Fibroblast of the conjunctiva (primary cell): ENCODE results near the gene PDZD2.
"Not testable (repeated sequence)": the region's sequence is repeated elsewhere in the genome, so short reads cannot be mapped to it uniquely, and the experiment has no call there.

Experiments used
- DNase-seq: peaks from one replicate; pipeline ENCODE4 v3.0.0-alpha.2; 2010; ENCODE audit warnings: low read depth

PDZD2 gene

DNA sequence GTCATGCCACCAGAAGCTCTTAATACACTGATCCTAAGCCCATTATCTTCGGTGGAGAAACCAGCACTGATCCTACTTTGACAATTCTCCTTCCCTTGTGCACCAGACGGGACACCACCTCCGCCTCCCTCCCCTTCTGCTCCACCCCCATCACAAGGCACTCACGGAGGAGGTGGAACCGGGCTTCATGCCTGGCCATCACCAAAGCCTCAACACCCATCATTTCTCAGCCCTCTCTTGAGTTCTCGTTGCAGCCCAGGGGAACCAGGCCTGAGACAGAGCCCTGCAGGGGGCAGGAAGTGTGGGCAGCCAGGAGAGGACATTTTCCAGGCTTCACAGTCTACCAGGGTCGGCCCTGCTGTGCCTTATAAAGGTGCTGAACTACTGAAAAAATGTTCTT, 374.7 kb downstream of the PDZD2 start:
- no peak for DNase-seq

DNA sequence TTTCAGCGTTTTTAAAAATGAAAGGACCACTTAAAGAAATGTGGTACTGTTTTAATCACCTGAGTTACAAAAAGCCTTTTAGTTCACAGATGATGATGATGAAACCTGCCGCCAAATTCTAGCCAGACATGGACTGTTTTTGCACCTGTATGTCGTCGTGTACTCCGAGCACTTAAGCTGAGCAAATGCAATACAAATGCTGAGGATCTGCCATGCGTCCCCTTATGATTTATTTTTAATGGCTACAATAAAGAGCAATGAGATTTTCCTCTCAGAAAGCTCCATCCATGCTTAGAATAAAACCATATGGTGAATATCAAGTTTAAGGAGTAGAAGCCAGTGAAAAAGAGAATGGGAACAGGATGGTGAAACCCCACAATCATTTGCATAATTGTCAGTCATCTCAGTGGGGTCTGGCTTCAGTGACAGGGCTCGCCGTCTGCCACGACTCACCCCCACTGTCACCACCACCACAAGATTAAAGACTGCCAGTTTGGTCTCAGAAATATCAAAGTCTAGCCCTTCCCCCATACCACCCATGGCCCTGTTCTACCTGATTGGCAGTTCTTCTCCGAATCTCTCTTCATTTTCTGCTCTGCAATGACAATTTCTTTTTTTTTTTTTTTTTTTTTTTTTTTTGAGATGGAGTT, 375.3 kb downstream of the PDZD2 start:
- DNase-seq = no peak

DNA sequence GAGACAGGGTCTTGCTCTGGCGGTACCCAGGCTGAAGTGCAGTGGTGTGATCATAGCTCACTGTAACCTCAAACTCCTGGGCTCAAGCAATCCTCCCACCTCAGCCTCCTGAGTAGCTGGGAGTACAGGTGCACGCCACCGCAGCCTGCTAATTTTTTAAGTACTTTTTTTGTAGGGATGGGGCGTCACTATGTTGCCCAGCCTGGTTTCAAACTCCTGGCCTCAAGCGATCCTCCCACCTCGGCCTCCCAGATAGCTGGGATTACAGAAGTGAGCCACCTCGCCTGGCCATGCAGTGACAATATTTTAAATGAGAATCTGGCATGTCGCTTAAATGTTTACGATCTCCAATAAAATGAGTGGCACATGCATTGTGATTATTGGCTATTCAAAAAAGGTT, 376.3 kb downstream of the PDZD2 start:
- DNase-seq = not testable (repeated sequence)

DNA sequence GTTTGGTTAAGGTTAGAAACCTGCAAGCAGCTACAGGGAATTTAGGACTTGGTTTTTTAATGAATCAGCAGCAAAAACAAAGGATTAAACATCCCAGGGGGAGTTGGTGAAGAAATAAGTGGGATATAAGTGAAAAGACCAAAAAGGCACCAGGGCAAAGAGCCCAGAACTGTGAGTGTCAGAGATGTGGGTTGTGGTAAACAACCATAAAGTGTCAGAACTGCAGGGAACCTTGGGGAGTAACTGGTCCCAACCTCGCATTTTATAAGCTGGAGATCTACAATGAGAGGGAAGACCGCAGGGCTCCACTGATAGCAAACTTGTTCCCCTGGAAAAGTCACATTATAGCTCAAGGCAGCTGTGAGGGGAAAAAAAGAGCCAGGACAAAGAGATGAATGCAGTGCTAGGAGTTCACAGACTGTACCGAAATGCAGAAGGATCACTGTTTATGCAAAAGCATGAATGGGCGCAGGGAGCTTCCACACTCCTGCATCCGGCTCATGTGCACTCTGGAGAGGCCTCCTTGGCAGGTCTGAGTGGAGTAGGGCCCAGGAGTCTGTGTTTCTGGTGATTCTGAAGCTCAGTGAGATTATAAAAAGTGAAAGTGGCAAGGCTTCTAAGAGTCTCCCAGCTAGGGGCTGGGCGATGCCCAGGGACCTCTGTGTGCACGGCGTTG, 378.9 kb downstream of the PDZD2 start:
- no peak for DNase-seq

DNA sequence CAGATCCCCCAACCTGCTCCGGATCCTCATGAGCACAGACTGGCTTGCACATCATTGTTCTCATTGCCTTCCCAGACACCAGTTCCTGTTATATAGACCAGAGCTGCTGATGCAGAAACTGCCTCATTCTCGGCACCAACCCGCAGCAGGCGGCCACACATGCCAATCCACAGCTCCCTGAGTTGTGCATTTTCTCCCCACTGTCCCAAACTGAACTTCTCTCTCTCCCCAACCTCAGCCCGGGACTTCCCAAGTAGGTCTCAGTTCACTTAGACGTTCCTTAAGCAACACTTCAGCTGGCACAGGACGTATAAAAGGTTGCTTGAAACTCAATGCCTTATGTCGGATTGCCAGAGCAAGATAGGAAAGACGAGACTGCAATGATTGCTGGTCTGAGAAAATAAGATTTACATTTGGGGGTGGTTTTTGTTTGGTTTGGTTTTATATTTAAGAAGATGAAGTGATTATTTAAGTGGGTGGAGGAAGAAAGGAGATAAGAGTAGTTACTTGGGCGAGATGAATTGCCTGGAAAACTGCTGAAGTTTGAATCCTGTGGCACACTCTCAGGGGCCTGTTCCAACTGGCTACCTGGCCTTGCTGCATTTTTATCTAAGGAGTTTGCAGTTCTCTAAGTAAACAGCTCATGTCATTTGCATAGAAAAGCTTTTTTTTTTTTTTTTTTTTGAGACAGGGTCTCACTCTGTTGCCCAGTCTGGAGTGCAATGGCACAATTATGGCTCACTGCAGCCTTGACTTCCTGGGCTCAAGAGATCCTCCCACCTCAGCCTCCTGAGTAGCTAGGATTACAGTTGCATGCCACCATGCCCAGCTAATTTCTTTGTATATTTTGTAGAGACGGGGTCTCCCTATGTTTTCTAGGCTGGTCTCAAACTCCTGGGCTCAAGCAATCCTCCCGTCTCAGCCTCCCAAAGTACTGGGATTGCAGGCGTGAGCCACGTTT, 379.8 kb downstream of the PDZD2 start:
- no peak for DNase-seq

DNA sequence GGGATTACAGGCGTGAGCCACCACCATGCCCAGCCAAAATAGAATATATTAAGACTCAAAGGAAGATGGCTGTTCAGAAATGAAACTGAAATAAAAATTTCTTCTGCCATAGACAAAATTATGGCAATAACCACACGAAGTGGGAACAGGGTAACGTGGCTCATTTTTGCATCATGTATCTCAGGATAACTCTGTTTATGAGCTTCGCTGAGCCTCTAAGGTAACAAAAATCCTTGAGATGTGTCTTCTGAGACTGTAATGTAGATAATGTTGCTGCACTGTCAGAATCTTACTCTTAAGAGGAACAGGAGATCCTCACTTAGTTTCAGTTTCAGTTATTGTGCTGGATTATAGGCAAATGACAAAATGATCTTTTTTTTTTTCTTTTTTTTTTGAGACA, 381.3 kb downstream of the PDZD2 start:
- DNase-seq = no peak

DNA sequence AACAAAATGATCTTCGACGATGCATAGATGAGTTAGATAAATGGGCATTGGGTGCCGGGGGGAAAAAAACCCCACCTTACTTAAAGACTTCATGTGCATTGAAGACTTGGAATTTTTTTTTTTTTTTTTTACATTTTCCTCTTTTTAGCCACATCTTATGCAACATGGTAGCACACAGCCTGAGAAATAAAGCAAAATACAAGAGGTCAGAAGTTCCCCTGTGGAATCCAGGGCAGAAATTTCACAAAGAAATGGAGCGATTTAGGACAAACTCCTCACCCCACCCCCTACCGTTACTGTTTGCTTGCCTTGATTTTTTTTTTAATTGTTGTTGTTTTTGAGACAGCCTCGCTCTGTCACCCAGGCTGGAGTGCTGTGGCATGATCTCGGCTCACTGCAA, 382.0 kb downstream of the PDZD2 start:
- no peak for DNase-seq

DNA sequence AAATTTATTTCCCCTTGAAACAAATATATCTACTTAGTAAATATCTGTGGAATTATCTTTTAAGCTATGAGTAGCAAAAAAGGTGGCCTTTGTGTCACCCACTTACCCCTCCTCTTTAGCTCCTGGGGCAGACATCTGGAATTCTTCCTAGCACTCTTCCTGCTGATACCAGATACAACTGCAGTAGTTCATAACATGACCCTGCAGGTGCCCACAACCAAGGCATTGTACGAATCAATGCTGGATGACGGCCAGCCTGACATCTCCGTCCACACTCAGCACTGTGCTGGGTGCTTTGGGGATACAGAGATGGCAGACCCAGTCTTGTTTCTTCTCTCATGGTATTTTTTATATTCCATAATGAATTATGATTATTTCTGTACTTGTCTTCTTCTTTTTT, 382.8 kb downstream of the PDZD2 start:
- no peak for DNase-seq

DNA sequence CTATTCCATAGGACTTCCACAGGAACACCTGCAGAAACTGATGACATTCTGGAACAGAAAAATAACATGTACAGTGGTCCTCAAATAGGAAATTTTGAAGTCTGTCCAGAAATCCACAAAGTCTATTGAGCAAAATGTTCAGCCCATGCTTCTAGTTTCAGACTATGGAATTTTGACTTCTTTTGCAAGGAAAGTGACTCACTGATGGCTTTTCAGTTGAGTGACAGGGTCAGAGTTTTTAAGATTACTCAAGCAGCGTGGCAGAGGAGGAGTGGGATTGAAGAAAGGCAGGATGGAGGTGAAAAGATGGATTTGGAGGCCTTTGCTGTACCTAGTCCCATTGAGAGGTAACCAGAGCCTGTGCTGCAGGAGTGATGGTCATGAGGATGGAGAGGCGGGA, 383.7 kb downstream of the PDZD2 start:
- DNase-seq = no peak

DNA sequence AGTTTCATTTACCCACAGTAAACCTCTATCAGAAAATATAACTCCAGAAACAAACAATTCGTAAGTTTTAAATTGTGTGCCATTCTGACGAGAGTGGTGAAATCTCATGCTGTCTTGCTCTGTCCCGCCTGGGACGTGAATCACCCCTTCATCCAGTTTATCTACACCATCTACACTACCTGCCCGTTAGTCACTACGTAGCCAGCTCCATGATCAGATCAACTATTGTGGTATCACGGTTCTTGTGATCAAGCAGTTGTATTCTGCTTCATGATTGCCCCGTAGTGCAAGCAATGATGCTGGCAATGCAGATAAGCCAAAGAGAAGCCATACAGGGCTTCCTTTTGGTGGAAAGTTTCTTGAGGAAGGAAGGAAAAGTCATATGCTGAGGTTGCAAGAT, 384.9 kb downstream of the PDZD2 start:
- no peak for DNase-seq

DNA sequence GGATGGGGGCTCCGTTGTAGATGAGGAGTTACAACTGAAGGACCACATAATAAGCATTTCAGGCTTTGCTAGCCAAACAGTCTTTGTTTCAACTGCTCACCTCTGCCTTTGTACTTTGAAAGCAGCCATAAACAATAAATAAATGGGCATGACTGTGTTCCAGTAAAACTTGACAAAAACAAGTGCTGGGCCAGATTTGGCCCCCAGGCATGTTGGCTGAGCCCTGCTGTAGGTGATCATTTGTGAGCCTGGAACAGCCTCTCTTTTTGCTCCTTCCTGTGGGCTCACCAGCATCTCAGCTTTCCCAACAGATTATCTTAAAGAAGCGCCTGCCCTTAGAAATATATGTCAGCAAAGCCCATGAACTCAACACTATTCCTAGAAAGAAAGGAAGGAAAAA, 385.8 kb downstream of the PDZD2 start:
- DNase-seq = no peak

DNA sequence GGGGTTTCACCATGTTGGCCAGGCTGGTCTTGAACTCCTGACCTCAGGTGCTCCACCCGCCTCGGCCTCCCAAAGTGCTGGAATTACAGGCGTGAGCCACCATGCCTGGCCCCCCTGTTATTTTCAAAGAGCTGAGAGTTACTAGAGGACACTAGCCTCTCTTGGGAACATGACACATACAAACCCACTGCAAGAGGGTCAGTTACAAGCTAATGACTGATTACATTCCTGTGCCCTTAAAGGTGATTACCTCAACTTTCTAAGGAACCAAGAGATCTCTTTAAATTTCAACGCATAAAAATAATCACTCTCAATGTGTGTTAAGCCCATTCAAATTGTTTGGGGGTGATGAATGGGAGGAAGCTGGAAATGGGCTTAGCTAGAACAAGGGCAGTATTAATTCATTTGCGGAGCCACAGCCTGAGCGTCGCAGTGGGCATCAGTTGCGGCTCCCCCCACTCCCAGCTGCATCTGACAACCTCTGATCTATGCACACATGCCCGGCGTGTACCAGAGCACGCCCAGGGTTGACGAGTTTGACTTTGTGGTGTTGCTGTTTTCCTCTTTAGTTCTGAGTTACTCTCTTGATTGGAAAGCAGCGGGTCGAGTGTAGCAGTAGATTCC, 388.3 kb downstream of the PDZD2 start:
- DNase-seq = no peak

DNA sequence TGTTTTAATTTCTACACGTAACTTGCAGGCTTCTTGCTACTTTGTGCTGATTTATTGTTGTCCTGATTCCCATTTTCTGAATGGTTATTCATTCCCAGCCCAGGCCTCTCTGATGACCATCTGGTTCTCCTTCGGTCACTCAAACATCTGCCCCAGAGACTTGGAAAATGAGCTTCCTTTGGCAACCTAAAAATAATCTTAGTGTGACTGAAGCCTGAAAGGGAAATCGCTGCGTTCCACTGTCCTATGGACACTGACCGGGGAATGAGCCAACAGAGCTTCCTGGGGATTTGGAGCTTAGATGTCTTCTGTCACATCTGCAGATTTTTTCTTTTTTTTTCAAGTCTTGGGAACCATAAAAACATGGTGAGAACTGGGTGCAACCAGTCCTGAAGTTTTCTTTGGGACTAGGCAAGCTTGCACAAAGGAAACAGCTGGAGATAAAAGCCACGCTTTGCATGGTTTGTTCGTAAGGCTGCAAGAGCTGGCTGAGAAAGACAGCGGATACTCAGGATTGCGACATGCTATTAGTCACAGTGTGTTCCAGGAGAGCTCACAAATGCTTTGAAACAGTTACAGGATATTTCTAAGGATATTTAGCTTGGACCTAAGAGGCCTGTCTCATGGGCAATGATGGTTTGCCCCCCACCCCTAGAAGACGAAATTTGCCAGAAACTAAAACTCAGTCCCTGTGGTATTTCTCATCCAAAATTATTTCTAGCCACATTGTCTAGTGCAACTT, 389.0 kb downstream of the PDZD2 start:
- DNase-seq = peak; percentile 99

DNA sequence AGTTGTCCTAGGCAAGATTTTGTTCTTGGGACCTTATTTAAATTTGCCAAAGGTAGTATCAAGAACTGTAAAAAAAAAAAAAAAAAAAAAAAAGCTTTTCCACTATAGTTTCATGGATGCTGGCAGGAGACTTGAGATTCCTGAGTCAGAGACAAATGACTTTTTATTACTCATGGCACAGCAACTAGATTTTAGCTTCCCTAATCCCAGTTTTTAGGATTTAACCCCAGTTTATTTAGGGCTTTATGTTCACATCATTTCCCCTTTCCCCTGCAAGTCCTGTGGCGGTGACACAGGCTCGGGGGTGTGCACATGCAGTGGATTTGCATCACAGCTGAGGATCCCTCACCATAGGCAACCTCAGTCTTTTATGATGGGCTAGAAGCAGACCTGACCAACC, 390.3 kb downstream of the PDZD2 start:
- no peak for DNase-seq

DNA sequence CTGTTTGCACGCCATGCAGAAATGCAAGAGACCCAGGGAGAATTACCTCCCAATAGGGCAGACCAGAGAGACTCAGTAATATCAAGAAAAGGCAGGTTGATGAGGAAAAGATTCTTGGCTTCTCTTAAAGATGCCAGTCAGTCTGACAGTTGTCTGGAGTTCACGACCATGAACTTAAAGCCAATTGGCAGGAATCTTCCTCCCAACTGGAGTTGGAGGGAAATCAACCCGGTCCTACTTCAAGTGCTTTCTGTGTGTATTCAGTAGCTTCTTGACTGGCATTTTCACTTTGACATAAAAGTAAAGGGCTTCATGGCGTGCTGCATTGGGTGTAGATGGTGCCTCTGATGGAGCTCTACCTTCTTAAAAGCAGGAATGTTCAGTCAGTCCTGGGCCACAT, 390.9 kb downstream of the PDZD2 start:
- no peak for DNase-seq

DNA sequence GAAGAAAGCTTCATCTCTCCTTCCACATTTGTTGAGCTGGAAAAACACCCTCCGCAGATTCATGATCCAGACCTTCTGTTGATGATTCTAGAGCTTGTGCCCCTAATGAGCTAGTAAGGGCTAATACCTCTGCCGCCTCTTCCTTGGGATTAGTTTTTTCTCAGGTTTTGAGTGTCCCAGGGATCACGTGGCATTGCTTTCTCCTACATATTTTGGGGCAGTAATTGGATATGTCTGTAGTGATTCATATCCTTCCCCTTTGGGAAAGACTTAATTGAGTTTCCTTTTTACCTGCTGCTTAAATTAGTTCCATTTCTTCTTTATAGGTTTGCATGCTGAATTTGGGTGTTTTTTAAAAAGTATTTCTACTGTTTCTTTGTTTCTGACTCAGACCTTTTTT, 391.3 kb downstream of the PDZD2 start:
- no peak for DNase-seq

DNA sequence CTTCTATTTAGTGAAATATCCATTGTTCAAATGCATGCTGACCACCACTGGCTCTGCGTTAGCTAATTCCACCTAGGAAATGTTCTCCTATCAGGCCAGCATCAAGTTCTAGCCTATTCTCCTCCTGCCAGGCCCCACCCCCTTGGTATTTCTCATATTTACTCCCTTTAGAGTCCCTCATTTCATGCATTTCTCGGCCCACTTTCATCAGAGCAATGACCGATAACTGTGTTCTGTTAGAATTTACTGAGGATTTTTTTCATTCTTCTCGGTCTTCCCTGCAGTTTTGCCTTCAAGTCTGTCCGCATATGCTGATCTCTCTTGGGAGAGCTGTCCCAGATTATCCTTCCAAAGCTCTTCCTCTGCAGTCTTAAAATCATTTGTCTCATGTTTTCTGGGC, 391.8 kb downstream of the PDZD2 start:
- DNase-seq = no peak

DNA sequence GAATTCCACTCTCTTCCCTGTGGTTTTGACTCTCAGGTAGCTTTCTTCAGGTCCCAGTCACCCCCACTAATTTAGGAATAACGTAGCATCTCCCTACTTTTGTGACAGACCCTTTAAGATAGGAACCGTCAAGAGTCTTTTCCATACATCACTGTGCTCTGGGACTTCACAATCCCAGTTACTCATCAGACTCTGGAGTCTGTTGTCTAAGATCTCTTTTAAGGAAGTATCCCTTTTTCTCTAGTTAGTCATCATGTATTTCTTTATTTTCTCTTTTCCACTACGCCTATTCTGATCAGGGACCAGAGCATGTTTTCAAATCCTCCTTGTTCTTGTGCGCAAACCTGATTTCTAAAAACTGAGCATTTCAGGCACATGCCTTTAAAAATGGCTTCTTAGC, 392.2 kb downstream of the PDZD2 start:
- no peak for DNase-seq

DNA sequence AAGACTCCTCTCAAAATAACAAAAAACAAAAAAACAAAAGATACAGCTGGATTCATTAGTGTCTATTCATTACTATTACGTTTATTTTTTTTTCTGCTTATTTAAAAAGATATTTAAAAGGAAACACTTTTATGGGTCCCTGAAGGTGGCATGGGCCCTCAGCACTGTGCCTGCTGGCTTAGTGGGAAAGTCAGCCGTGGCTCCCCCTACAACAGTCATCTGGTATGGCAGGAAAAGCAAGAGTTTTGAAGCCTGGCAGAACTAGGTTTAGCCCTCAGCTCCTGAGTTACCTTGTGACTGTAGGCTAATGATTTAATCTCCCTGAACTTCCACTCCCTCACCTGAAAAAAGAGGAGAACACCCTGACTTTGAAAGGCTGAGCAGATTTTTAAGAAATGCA, 399.6 kb downstream of the PDZD2 start:
- DNase-seq = no peak

DNA sequence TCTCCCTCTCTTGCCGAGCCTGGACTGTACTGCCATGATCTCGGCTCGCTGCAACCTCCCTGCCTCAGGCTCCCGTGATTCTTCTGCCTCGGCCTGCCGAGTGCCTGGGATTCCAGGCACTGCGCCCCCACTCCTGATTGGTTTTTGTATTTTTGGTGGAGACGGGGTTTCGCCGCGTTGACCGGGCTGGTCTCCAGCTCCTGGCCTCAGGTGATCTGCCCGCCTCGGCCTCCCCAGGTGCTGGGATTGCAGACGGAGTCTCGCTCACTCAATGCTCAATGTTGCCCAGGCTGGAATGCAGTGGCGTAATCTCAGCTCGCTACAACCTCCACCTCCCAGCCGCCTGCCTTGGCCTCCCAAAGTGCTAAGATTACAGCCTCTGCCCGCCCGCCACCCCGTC, 400.2 kb downstream of the PDZD2 start:
- DNase-seq = not testable (repeated sequence)

DNA sequence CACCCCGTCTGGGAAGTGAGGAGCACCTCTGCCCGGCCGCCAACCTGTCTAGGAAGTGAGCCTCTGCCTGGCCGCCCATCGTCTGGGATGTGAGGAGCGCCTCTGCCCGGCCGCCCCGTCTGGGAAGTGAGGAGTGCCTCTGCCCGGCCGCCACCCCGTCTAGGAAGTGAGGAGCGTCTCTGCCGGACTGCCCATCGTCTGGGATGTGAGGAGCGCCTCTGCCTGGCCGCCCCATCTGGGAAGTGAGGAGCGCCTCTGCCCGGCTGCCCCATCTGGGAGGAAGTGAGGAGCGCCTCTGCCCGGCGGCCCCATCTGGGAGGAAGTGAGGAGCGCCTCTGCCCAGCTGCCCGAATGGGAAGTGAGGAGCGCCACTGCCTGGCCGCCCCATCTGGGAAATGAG, 400.7 kb downstream of the PDZD2 start:
- not testable (repeated sequence) for DNase-seq

DNA sequence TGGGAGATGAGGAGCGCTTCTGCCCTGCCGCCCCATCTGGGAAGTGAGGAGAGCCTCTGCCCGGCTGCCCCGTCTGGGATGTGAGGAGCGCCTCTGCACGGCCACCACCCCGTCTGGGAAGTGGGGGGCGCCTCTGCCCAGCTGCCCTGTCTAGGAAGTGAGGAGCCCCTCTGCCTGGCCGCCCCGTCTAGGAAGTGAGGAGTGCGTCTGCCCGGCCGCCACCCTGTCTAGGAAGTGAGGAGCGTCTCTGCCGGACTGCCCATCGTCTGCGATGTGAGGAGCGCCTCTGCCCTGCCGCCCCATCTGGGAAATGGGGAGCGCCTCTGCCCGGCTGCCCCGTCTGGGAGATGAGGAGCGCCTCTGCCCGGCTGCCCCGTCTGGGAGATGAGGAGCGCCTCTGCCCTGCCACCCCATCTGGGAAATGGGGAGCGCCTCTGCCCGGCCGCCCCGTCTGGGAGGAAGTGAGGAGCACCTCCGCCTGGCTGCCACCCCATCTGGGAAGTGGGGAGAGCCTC, 401.3 kb downstream of the PDZD2 start:
- not testable (repeated sequence) for DNase-seq
